ENCODE measurements around the gene GNL1.
A peak's percentile ranks its signal among the peaks of the same experiment; 100 is the strongest.
"Not testable (repeated sequence)": the region's sequence is repeated elsewhere in the genome, so short reads cannot be mapped to it uniquely, and the experiment has no call there.

The GNL1 gene

DNA sequence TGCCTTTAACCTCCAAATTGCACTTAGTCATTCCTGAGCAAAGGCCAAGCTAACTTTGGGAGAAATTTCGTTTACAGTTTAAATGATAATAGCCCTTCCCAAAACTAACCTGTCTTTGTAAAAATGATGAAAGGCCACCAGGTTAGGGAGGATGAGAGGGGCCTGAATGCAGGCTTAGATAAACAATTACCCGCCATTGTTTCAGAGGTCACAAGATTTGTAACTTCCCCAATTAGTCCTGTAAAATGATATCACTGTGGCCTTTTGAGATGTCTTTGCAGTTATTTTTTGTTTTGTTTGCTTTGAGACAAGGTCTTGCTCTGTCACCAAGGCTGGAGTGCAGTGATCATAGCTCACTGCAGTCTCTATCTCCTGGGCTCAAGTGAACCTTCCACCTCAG is 26.3 kb downstream of the GNL1 start:
- peak; percentile 50 for ATAC-seq (ENCODE audit: low read depth)
- H3K27ac Mint-ChIP-seq: peak overlapping the region; percentile 83
- H3K9me3 Mint-ChIP-seq: no peaks in the 10 kb centered on the region
- peaks cover 32% of the 10 kb centered on the region for H3K4me1 Mint-ChIP-seq
- no peak for DNase-seq (ENCODE audit: low spot score in 2 of 2)
- H3K4me3 Mint-ChIP-seq: no peak overlapping the region
- no peaks in the 10 kb centered on the region for H3K36me3 Mint-ChIP-seq
- no peaks in the 10 kb centered on the region for H3K27me3 Mint-ChIP-seq

DNA sequence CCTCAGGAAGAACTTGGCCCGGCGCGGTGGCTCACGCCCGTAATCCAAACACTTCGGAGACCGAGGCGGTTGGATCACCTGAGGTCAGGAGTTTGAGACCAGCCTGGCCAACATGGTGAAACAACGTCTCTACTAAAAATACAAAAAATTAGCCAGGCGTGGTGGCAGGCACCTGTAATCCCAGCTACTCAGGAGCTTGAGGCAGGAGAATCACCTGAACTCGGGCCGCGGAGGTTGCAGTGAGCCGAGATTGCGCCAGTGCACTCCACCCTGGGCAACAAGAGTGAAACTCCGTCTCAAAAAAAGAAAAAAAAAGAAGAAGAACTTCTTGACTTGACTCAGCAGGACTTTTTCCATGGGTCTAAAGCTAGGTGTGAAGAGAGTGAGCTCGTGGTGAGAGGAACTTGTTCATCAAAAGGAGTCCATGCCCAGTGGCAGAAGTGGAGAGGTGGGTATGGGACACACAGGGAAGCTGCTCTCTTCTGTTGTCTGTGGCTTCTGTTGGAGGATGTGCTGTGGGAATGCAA is 26.9 kb downstream of the GNL1 start:
- H3K36me3 Mint-ChIP-seq; H3K9me3 Mint-ChIP-seq; H3K27me3 Mint-ChIP-seq; DNase-seq (ENCODE audit: low spot score in 2 of 2): not testable (repeated sequence)
- Mint-ChIP-seq H3K4me1 (peaks cover 36% of the 10 kb centered on the region), H3K27ac (peak overlapping the region; percentile 83), H3K4me3 (peak overlapping the region; percentile 18)
- peak; percentile 66 for ATAC-seq (ENCODE audit: low read depth)

DNA sequence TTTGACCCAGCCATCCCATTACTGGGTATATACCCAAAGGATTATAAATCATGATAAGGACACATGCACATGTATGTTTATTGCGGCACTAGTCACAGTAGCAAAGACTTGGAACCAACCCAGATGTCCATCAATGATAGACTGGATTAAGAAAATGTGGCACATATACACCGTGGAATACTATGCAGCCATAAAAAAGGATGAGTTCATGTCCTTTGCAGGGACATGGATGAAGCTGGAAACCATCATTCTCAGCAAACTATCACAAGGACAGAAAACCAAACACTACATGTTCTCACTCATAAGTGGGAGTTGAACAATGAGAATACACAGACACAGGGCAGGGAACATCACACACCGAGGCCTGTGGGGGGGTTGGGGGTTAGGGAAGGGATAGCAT is 29.8 kb downstream of the GNL1 start:
- H3K4me1 Mint-ChIP-seq: peaks cover 54% of the 10 kb centered on the region
- DNase-seq (ENCODE audit: low spot score in 2 of 2); H3K9me3 Mint-ChIP-seq; ATAC-seq (ENCODE audit: low read depth); H3K36me3 Mint-ChIP-seq; H3K27me3 Mint-ChIP-seq; H3K27ac Mint-ChIP-seq; H3K4me3 Mint-ChIP-seq: not testable (repeated sequence)

DNA sequence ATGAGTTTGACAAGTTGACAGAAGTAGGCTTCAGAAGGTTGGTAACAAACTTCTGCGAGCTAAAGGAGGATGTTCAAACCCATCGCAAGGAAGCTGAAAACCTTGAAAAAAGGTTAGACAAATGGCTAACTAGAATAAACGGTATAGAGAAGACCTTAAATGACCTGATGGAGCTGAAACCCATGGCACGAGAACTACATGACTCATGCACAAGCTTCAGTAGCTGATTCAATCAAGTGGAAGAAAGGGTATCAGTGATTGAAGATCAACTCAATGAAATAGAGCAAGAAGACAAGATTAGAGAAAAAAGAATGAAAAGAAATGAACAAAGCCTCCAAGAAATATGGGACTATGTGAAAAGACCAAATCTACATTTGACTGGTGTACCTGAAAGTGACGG is 34.3 kb downstream of the GNL1 start:
- not testable (repeated sequence) for H3K4me3 Mint-ChIP-seq; H3K9me3 Mint-ChIP-seq; H3K27me3 Mint-ChIP-seq; DNase-seq (ENCODE audit: low spot score in 2 of 2); ATAC-seq (ENCODE audit: low read depth); H3K36me3 Mint-ChIP-seq
- Mint-ChIP-seq H3K27ac (peak overlapping the region; percentile 73), H3K4me1 (peaks cover 42% of the 10 kb centered on the region)

DNA sequence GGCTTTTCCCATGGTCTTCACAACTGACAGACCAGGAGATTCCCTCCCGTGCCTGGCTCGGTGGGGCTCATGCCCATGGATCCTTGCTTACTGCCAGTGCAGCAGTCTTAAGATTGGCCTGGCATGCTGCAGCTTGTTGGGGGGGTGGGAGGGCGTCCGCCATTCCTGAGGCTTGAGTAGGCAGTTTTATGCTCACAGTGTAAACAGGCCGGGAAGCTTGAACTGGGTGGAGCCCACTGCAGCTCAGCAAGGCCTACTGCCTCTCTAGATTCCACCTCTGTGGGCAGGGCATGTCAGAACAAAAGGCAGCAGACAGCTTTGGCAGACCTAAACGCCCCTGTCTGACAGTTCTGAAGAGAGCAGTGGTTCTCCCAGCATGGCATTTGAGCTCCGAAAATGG is 35.2 kb downstream of the GNL1 start:
- H3K27ac Mint-ChIP-seq; H3K9me3 Mint-ChIP-seq; DNase-seq (ENCODE audit: low spot score in 2 of 2); H3K4me3 Mint-ChIP-seq; H3K36me3 Mint-ChIP-seq; H3K27me3 Mint-ChIP-seq; ATAC-seq (ENCODE audit: low read depth): not testable (repeated sequence)
- H3K4me1 Mint-ChIP-seq: peaks cover 45% of the 10 kb centered on the region

DNA sequence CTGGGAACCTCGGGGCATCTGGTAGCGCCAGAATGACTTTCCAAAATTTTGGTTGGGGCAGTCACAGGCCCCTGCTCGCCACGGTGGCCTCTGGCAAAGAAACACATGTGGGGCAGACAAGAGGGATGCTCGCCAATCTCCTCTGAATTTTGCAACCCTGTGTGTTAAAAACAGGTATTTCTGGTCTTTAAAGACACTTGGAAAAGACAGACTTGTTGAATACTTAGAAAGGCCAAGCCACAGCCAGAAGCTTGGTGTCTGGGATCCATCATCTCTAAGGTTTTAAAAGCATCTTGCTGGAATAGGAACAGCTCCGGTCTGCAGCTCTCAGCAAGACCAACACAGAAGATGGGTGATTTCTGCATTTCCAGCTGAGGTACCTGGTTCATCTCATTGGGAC is 35.8 kb downstream of the GNL1 start:
- H3K4me3 Mint-ChIP-seq: no peak overlapping the region
- no peak overlapping the region for H3K27ac Mint-ChIP-seq
- DNase-seq (ENCODE audit: low spot score in 2 of 2): no peak
- no peaks in the 10 kb centered on the region for H3K9me3 Mint-ChIP-seq
- H3K36me3 Mint-ChIP-seq: peaks cover 1% of the 10 kb centered on the region
- ATAC-seq (ENCODE audit: low read depth): no peak
- H3K4me1 Mint-ChIP-seq: peaks cover 43% of the 10 kb centered on the region
- H3K27me3 Mint-ChIP-seq: no peaks in the 10 kb centered on the region

DNA sequence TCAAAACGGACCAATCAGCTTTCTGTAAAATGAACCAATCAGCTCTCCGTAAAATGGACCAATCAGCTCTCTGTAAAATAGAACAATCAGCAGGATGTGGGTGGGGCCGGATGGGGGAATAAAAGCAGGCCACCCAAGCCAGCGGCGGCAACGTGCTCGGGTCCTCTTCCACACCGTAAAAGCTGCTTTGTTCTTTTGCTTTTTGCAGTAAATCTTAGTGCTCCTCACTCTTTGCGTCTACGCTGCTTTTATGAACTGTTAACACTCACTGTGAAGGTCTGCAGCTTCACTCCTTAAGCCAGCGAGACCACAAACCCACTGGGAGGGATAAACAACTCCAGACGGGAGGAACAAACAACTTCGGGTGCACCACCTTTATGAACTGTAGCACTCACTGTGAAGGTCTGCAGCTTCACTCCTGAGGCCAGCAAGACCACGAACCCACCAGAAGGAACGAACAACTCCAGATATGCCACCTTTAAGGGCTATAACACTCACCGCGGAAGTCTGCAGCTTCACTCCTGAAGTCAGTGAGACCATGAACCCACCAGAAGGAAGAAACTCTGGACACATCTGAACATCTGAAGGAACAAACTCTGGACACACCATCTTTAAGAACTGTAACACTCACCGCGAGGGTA is 37.7 kb downstream of the GNL1 start:
- not testable (repeated sequence) for DNase-seq (ENCODE audit: low spot score in 2 of 2); H3K4me3 Mint-ChIP-seq; H3K36me3 Mint-ChIP-seq; H3K27me3 Mint-ChIP-seq; H3K9me3 Mint-ChIP-seq; ATAC-seq (ENCODE audit: low read depth)
- H3K27ac Mint-ChIP-seq: peak overlapping the region; percentile 68
- H3K4me1 Mint-ChIP-seq: peaks cover 35% of the 10 kb centered on the region

DNA sequence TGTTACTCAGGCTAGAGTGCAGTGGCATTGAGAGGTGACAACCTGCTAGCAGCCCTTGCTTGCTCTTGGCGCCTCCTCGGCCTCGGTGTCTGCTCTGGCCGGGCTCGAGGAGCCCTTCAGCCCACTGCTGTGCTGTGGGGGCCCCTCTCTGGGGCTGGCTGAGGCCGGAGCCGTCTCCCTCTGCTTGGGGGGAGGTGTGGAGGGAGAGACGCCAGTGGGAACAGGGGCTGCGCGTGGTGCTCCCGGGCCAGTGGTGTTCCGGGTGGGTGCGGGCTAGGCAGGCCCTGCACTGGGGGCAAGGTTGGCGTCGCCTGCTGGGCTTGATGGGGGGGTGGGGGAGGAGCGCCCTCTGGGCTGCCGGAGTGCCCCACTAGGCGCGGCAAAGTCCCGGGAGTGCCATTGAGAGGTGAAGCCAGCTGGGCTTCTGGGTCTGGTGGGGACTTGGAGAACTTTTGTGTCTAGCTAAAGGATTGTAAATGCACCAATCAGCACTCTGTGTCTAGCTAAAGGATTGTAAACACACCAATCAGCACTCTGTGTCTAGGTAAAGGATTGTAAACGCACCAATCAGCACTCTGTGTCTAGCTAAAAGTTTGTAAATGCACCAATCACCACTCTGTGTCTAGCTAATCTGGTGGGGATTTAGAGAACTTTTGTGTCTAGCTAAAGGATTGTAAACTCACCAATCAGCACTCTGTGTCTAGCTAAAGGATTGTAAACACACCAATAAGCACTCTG is 38.4 kb downstream of the GNL1 start:
- ATAC-seq (ENCODE audit: low read depth); H3K36me3 Mint-ChIP-seq; H3K4me3 Mint-ChIP-seq; H3K27ac Mint-ChIP-seq; H3K27me3 Mint-ChIP-seq; H3K9me3 Mint-ChIP-seq; DNase-seq (ENCODE audit: low spot score in 2 of 2): not testable (repeated sequence)
- H3K4me1 Mint-ChIP-seq: peaks cover 28% of the 10 kb centered on the region

DNA sequence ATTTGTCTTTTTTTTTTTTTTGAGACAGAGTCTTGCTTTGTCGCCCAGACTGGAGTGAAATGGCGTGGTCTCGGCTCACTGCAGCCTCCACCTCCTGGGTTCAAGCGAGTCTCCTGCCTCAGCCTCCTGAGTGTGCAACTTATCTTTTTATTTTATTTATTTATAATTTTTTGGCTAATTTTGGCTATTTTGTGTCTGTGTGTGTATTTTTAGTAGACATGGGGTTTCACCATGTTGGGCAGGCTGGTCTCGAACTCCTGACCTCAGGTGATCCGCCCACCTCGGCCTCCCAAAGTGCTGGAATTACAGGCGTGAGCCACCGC is 39.6 kb downstream of the GNL1 start:
- Mint-ChIP-seq H3K4me1 (peaks cover 24% of the 10 kb centered on the region), H3K27ac (peak overlapping the region; percentile 96), H3K4me3 (peak overlapping the region; percentile 87)
- H3K36me3 Mint-ChIP-seq; H3K27me3 Mint-ChIP-seq; DNase-seq (ENCODE audit: low spot score in 2 of 2); ATAC-seq (ENCODE audit: low read depth); H3K9me3 Mint-ChIP-seq: not testable (repeated sequence)

DNA sequence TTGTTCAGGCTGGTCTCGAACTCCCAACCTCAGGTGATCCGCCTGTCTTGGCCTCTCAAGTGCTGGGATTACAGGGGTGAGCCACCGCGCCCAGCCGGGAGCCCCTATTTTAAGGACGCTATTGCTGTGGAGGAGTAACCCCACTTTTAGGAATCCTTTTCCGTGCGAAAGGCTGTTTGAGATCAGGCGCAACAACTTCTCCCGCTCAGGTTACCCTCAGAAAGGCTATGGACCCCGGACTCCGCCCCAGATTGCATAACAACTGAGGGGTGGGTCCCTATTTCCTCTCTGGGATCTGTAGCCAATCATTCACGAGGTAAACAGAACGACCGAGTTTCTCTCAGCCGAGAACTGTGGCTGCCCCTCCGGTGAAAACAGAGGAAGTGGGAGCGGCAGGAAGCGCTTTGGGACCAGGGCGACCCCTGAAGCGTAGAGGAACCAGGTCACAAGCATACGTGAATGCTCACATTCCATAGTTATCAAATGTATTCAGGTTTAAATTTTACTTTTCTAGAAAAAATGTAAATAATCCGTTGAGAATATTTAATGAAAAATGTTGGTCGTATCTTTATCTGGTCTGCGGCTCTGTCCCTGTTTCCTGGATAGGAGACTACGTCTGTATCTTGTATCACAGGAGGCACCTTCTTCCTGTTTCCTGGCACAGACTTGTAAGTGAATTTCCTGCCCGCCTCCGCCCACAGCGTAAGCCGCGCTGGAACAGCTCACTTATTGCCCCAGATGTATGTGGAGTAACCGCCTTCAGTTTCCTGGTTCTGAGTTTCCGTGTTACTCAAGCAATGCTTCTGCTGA is 40.1 kb downstream of the GNL1 start:
- ATAC-seq (ENCODE audit: low read depth) (peak; percentile 87), DNase-seq (ENCODE audit: low spot score in 2 of 2) (peak; percentile 59 to 78)
- Mint-ChIP-seq H3K27ac (peak overlapping the region; percentile 96), H3K27me3 (no peaks in the 10 kb centered on the region), H3K4me3 (peak overlapping the region; percentile 87), H3K4me1 (peaks cover 27% of the 10 kb centered on the region), H3K36me3 (no peaks in the 10 kb centered on the region), H3K9me3 (no peaks in the 10 kb centered on the region)

DNA sequence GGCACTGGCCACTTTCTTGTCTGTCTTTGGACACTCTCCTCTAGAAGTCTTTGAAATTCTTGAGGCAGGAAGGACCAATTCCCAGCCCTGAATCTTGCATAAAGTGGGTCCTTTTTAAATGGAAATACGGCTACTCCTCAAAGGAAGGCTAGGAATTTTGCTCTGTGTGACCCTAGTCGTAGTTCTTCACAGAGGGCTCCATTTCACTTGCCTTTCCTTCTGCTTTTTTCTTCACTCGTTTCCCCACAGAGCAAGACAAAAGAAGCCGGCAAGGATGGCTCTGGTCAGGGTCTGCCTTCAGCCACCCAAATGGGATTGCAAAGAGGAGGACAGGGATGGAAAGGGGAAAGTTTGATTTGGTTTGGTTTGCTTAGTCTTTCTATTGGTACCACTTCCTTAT is 41.2 kb downstream of the GNL1 start:
- DNase-seq (ENCODE audit: low spot score in 2 of 2): no peak
- H3K27ac Mint-ChIP-seq: peak overlapping the region; percentile 96
- H3K27me3 Mint-ChIP-seq: no peaks in the 10 kb centered on the region
- no peaks in the 10 kb centered on the region for H3K36me3 Mint-ChIP-seq
- peak overlapping the region; percentile 87 for H3K4me3 Mint-ChIP-seq
- peaks cover 30% of the 10 kb centered on the region for H3K4me1 Mint-ChIP-seq
- no peak for ATAC-seq (ENCODE audit: low read depth)
- H3K9me3 Mint-ChIP-seq: no peaks in the 10 kb centered on the region

DNA sequence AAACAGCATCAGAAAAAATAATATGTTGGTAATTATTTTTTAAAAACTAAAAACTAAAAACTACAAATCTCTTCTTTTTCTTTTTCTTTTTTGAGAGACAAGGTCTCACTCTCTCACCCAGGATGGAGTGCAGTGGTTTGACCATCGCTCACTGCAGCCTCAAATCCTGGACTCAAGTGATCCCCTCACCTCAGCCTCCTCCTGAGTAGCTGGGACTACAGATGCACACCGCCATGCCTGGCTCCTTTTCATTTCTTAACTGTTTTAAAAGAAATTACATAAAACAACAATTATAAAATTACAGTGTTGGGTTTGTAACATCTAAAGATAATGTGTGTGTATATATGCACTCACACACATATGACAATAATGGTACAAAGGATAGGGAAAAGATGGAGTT is 42.8 kb downstream of the GNL1 start:
- no peak overlapping the region for H3K4me3 Mint-ChIP-seq
- no peak for DNase-seq (ENCODE audit: low spot score in 2 of 2)
- H3K4me1 Mint-ChIP-seq: peaks cover 40% of the 10 kb centered on the region

DNA sequence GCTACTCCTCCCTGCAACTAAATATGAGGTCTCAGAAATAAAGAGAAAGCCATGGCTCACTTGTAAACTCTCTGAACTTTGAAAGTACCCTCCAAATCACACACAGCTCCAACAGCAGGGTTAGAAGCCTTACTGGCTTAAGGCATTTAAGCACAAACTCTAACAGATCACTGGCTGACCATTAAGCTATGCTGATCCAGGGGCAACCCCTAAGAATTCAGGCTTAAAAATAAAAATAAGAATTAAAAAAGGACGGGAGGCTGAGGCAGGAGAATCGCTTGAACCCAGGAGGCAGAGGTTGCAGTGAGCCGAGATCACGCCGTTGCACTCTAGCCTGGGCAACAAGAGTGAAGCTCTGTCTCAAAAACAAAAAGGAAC is 45.1 kb downstream of the GNL1 start:
- H3K27ac Mint-ChIP-seq: peak overlapping the region; percentile 35
- DNase-seq (ENCODE audit: low spot score in 2 of 2): no peak

More for the DNA sequence above, 42.8 kb downstream of the GNL1 start:
- H3K27ac Mint-ChIP-seq: no peak overlapping the region
- no peaks in the 10 kb centered on the region for H3K27me3 Mint-ChIP-seq
- no peak for ATAC-seq (ENCODE audit: low read depth)
- H3K9me3 Mint-ChIP-seq: no peaks in the 10 kb centered on the region
- no peaks in the 10 kb centered on the region for H3K36me3 Mint-ChIP-seq

More for the DNA sequence above, 45.1 kb downstream of the GNL1 start:
- no peaks in the 10 kb centered on the region for H3K9me3 Mint-ChIP-seq
- H3K27me3 Mint-ChIP-seq: no peaks in the 10 kb centered on the region
- H3K4me1 Mint-ChIP-seq: peaks cover 49% of the 10 kb centered on the region
- no peak for ATAC-seq (ENCODE audit: low read depth)
- H3K36me3 Mint-ChIP-seq: no peaks in the 10 kb centered on the region
- H3K4me3 Mint-ChIP-seq: peak overlapping the region; percentile 44

Measured in memory B cell (primary cell).